ENCODE results near the gene ADAM20. TPM values are rescaled to one million over a fixed set of nuclear protein-coding genes. Genes with fewer than 3 reads are reported as not detected.
A peak's percentile ranks its signal among the peaks of the same experiment; 100 is the strongest.

ADAM20 gene
- total RNA-seq, 4 donors from 2014 or later: 1.4 to 1.7 TPM; not detected in 2

- WGBS, 2 donors (ENCODE audit: low coverage in 1 of 2): 63% methylated on average over 2 of the region's 2 CpGs; no CpG with 5 or more reads in 1 of the 2 donors
- no peak for DNase-seq
These were observed 33.0 kb upstream of the ADAM20 start for GRCh38 chr14:70567791-70568190.

GRCh38 chr14:70563869-70564268 is 29.1 kb upstream of the ADAM20 start:
- no peaks in the 10 kb centered on the region for H3K4me1 ChIP-seq
- peaks cover 3 to 5% of the 10 kb centered on the region in 2 donors for H3K9me3 ChIP-seq
- WGBS, 2 donors (ENCODE audit: low coverage in 1 of 2): 57 to 89% methylated on average over 1 of the region's 1 CpG
- peaks cover 0 to 27% (median 10%) of the 10 kb centered on the region in 4 donors for H3K36me3 ChIP-seq
- in situ Hi-C loops (cut with MboI; ENCODE audit: low pct_ligation_motif_present in 1 of 4, low pct_unique_long_range_greater_than_20kb in 1 of 4, low sequenced_read_pairs in 3 of 4): loop anchor here in 1 of 4 donors (25.0 kb wide), 1 partner anchor 227 kb away; no protein-coding TSS in a partner anchor
- intact Hi-C loops (cut with DNase I; ENCODE audit: low total_unique reads): loop anchor here (10.0 kb wide), 1 partner anchor 821 kb away; no protein-coding TSS in a partner anchor
- no peak overlapping the region for H3K4me3 ChIP-seq
- TF ChIP-seq EP300 (IDR thresholded peaks at IDR 0.05; ENCODE audit: low read depth) (no peak), CTCF (IDR thresholded peaks at IDR 0.05) (no peak), POLR2A (IDR thresholded peaks at IDR 0.05) (no peak), POLR2AphosphoS5 (IDR thresholded peaks at IDR 0.05) (no peak)
- DNase-seq: no peak
- no peak overlapping the region for H3K27ac ChIP-seq
- H3K27me3 ChIP-seq: no peaks in the 10 kb centered on the region

More at GRCh38 chr14:70567791-70568190, 33.0 kb upstream of the ADAM20 start:
- no peak overlapping the region for H3K27ac ChIP-seq
- peaks cover 0 to 5% of the 10 kb centered on the region in 2 donors for H3K9me3 ChIP-seq
- peaks cover 0 to 28% (median 10%) of the 10 kb centered on the region in 4 donors for H3K36me3 ChIP-seq
- no peak overlapping the region for H3K4me3 ChIP-seq
- TF ChIP-seq POLR2A (IDR thresholded peaks at IDR 0.05): no peak
- TF ChIP-seq CTCF (IDR thresholded peaks at IDR 0.05): peak in 4 of 5 experiments; percentile 35 to 52 (median 40)
- no peaks in the 10 kb centered on the region for H3K27me3 ChIP-seq
- in situ Hi-C loops (cut with MboI; ENCODE audit: low pct_ligation_motif_present in 1 of 4, low pct_unique_long_range_greater_than_20kb in 1 of 4, low sequenced_read_pairs in 3 of 4) (loop anchor here in 1 of 4 donors (25.0 kb wide), 1 partner anchor 230 kb away; no protein-coding TSS in a partner anchor), intact Hi-C loops (cut with DNase I; ENCODE audit: low total_unique reads) (loop anchor here (10.0 kb wide), 1 partner anchor 817 kb away; no protein-coding TSS in a partner anchor)
- no peaks in the 10 kb centered on the region for H3K4me1 ChIP-seq

- Histone ChIP-seq H3K27me3 (no peaks in the 10 kb centered on the region), H3K36me3 (peaks cover 0 to 27% (median 10%) of the 10 kb centered on the region in 4 donors), H3K4me3 (no peak overlapping the region), H3K27ac (no peak overlapping the region), H3K4me1 (no peaks in the 10 kb centered on the region), H3K9me3 (peaks cover 3 to 5% of the 10 kb centered on the region in 2 donors)
- in situ Hi-C loops (cut with MboI; ENCODE audit: low pct_ligation_motif_present in 1 of 4, low pct_unique_long_range_greater_than_20kb in 1 of 4, low sequenced_read_pairs in 3 of 4): loop anchor here in 1 of 4 donors (25.0 kb wide), 1 partner anchor 226 kb away; no protein-coding TSS in a partner anchor
- DNase-seq: no peak
- TF ChIP-seq EP300 (IDR thresholded peaks at IDR 0.05; ENCODE audit: low read depth): no peak
- no peak for TF ChIP-seq POLR2A (IDR thresholded peaks at IDR 0.05)
- no peak for TF ChIP-seq CTCF (IDR thresholded peaks at IDR 0.05)
- TF ChIP-seq POLR2AphosphoS5 (IDR thresholded peaks at IDR 0.05): no peak
- intact Hi-C loops (cut with DNase I; ENCODE audit: low total_unique reads): loop anchor here (10.0 kb wide), 1 partner anchor 821 kb away; no protein-coding TSS in a partner anchor
- 98 to 100% methylated on average over 3 to 4 of the region's 4 CpGs for WGBS, 2 donors (ENCODE audit: low coverage in 1 of 2)
These were observed 28.6 kb upstream of the ADAM20 start for GRCh38 chr14:70563417-70563816.

GRCh38 chr14:70558356-70558755 is 23.6 kb upstream of the ADAM20 start:
- no peaks in the 10 kb centered on the region for H3K4me1 ChIP-seq
- H3K9me3 ChIP-seq: peaks cover 0 to 3% of the 10 kb centered on the region in 2 donors
- no peak for DNase-seq
- H3K4me3 ChIP-seq: no peak overlapping the region
- in situ Hi-C loops (cut with MboI; ENCODE audit: low pct_ligation_motif_present in 1 of 4, low pct_unique_long_range_greater_than_20kb in 1 of 4, low sequenced_read_pairs in 3 of 4) (loop anchor here in 1 of 4 donors (25.0 kb wide), 1 partner anchor 221 kb away; no protein-coding TSS in a partner anchor), intact Hi-C loops (cut with DNase I; ENCODE audit: low total_unique reads) (no loop called here)
- H3K27me3 ChIP-seq: no peaks in the 10 kb centered on the region
- peaks cover 0 to 5% (median 2%) of the 10 kb centered on the region in 4 donors for H3K36me3 ChIP-seq
- H3K27ac ChIP-seq: no peak overlapping the region
- TF ChIP-seq POLR2AphosphoS5 (IDR thresholded peaks at IDR 0.05): no peak
- TF ChIP-seq POLR2A (IDR thresholded peaks at IDR 0.05): no peak
- TF ChIP-seq CTCF (IDR thresholded peaks at IDR 0.05): no peak
- TF ChIP-seq EP300 (IDR thresholded peaks at IDR 0.05; ENCODE audit: low read depth): no peak
